ENCODE results near the gene C10orf53. TPM values are rescaled to one million over a fixed set of nuclear protein-coding genes. Genes with fewer than 3 reads are reported as not detected.

C10orf53 gene
- total and polyA plus RNA-seq, 2 of the 8 experiments (the other 6 are each of a cell fraction or from before 2014, with no cell fraction given): not detected

GRCh38 chr10:49743464-49744075 lies 64.1 kb downstream of the C10orf53 start:
- no peak overlapping the region for H2BK15ac ChIP-seq (ENCODE audit: low read length)
- POLR2A ChIA-PET (ENCODE audit: partially characterized antibody): interaction anchor here (1.8 kb wide), 1 partner anchor 9 kb away, joined by 5 read pairs; no protein-coding TSS in a partner anchor
- TF ChIP-seq KDM4A (IDR thresholded peaks at IDR 0.05; ENCODE audit: low read depth, low read length, severe bottlenecking): no peak
- no peak for TF ChIP-seq E2F6 (IDR thresholded peaks at IDR 0.05)
- no peak for TF ChIP-seq CREB1 (IDR thresholded peaks at IDR 0.05)
- TF ChIP-seq FOSL1 (IDR thresholded peaks at IDR 0.05; ENCODE audit: insufficient read depth, low read depth, low read length): no peak
- no peak for TF ChIP-seq SP4 (IDR thresholded peaks at IDR 0.05; ENCODE audit: low read length)
- TF ChIP-seq KDM5A (IDR thresholded peaks at IDR 0.05; ENCODE audit: low read length): no peak
- no peak for TF ChIP-seq EGR1 (IDR thresholded peaks at IDR 0.05; ENCODE audit: borderline replicate concordance, low read depth, low read length)
- no peak overlapping the region for H3K18ac ChIP-seq (ENCODE audit: extremely low read depth, low read length)
- peaks cover 2 to 18% of the 10 kb centered on the region in 2 experiments for H4K20me1 ChIP-seq (replicated peaks in 1 of 2; ENCODE audit: control insufficient read depth in 1 of 2, insufficient read depth in 2 of 2, low read length in 2 of 2)
- no peaks in the 10 kb centered on the region for H3K4me1 ChIP-seq (replicated peaks in 1 of 4; ENCODE audit: control insufficient read depth in 3 of 4, insufficient read depth in 4 of 4, low read length in 3 of 4)
- no peak overlapping the region for H3K56ac ChIP-seq (replicated peaks; ENCODE audit: insufficient read length, low read depth, low read length)
- no peaks in the 10 kb centered on the region; the same call in 1 of the 2 replicates for H3K79me1 ChIP-seq (ENCODE audit: low read depth, low read length)
- H3K23me2 ChIP-seq (ENCODE audit: low read depth, low read length): peaks cover 11% of the 10 kb centered on the region; the same call in 1 of the 2 replicates
- H2AFZ ChIP-seq (ENCODE audit: low read length): no peak overlapping the region
- no peaks in the 10 kb centered on the region for H3K9me3 ChIP-seq (ENCODE audit: insufficient read depth in 2 of 2, low read depth in 1 of 2, low read length in 1 of 2)
- H2BK20ac ChIP-seq (ENCODE audit: low read length): no peak overlapping the region
- no peak overlapping the region for H3K4ac ChIP-seq (replicated peaks; ENCODE audit: insufficient read length, low read depth, low read length)
- H3K79me2 ChIP-seq (ENCODE audit: control insufficient read depth in 1 of 2, insufficient read depth in 2 of 2, low read length in 2 of 2): no peaks in the 10 kb centered on the region
- no peak overlapping the region for H3K4me2 ChIP-seq (ENCODE audit: insufficient read depth in 1 of 2, low read depth in 2 of 2, low read length in 2 of 2)
- no peak overlapping the region for H2BK12ac ChIP-seq (ENCODE audit: low read depth, low read length)
- H3K4me3 ChIP-seq (ENCODE audit: extremely low read depth in 1 of 4, insufficient read depth in 2 of 4, low read depth in 3 of 4, low read length in 4 of 4): no peak overlapping the region
- H3K36me3 ChIP-seq (ENCODE audit: control insufficient read depth in 2 of 4, insufficient read depth in 4 of 4, low read length in 3 of 4): peaks cover 0 to 13% (median 5%) of the 10 kb centered on the region in 4 experiments; a peak in 4 of 8 replicates
- WGBS, 2 experiments (ENCODE audit: extremely low coverage in 1 of 2, insufficient coverage in 1 of 2, insufficient read length in 1 of 2, insufficient replicate concordance in 2 of 2, low coverage in 1 of 2, low lambda C conversion rate in 2 of 2, missing lambda C conversion rate in 1 of 2): 87% methylated on average over 19 of the region's 19 CpGs; no CpG with 5 or more reads in 1 of the 2 experiments
- H4K5ac ChIP-seq (ENCODE audit: insufficient read length, low read depth, low read length): no peak overlapping the region
- H4K91ac ChIP-seq (replicated peaks; ENCODE audit: insufficient read length, low read length): no peak overlapping the region
- H3K9ac ChIP-seq (replicated peaks in 1 of 4; ENCODE audit: extremely low read depth in 1 of 4, low read depth in 3 of 4, low read length in 3 of 4): no peak overlapping the region
- no peaks in the 10 kb centered on the region for H3K27me3 ChIP-seq (replicated peaks in 1 of 4; ENCODE audit: control insufficient read depth in 3 of 4, extremely low read depth in 1 of 4, insufficient read depth in 3 of 4, low read length in 3 of 4)
- no peak overlapping the region for H3K23ac ChIP-seq (ENCODE audit: insufficient read length)
- no peak overlapping the region for H2AK5ac ChIP-seq (ENCODE audit: low read depth, low read length)
- no peak overlapping the region for H3K27ac ChIP-seq (ENCODE audit: low read depth, low read length)
- H2BK5ac ChIP-seq (ENCODE audit: low read depth, low read length): no peak overlapping the region
- DNase-seq (ENCODE audit: low read depth in 1 of 2, low spot score in 2 of 2) (no peak), FAIRE-seq (no peak)
- no peak overlapping the region for H3K14ac ChIP-seq (ENCODE audit: insufficient read length)
- CTCF ChIA-PET (ENCODE audit: partially characterized antibody): interaction anchor here (0.7 to 4.5 kb wide), 11 partner anchors 11 to 179 kb away, joined by 3 to 36 read pairs (median 5); no protein-coding TSS in a partner anchor
- no peak overlapping the region for H4K8ac ChIP-seq (ENCODE audit: extremely low read depth, insufficient read depth, low read length)
- no peak overlapping the region for H2BK120ac ChIP-seq (replicated peaks; ENCODE audit: low read depth, low read length)
